Germinal center (tissue), 1 donor: ENCODE data around the gene GAB2.
"Not testable (repeated sequence)": the region's sequence is repeated elsewhere in the genome, so short reads cannot be mapped to it uniquely, and the experiment has no call there.

Experiments
- DNase-seq: peaks from one replicate; pipeline ENCODE4 v3.0.0; 2012; ENCODE audit warnings: mixed read lengths, low spot score

Gene GAB2

DNA sequence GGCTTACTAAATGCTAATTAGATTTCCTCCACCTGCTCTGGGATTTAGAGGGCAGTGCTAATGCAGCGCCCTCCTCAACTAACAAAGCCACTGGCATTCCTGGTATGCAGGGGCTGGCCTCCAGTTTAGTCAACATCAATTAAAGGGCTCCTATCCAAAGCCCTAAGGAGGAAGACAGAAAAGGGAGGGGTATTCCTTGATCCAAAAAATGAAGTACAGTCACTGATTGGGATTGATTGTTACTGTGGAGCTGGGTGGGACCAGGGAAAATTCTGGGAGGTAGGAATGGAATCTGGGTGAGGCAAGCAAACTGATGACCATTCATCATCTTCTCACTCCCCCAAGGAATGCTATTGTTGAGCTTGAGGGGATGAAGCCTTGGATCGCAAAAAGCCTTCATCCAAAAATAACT is 52.2 kb downstream of the GAB2 start:
- DNase-seq = no peak

- DNase-seq = no peak
These were observed 53.4 kb downstream of the GAB2 start for GRCh38 chr11:78364128-78364751.

DNA sequence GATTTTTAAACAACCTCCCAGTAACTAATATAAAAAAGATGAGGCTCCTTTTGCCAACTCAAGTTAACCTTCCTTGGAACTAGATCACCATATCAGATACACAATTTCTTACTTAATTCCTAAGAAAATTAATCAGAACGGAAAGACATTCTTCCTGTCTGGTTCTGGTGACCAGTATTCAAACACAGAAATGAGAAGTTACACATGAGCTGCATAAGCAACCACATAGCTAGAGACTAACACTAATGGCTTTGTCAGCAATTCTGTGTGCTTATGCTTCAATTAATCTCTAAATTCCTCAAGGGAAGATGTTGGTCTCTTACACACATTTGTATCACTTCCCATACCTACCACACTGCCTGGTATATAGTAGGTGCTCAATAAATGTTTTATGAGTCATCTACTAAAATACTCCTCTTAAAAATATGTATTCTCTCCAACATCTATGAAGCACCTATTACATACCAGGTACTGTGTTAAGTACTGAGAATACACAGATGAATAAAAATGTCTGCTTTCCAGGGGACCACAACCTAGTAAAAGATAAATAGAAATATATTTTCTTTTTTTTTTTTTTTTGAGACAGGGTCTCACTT is 54.5 kb downstream of the GAB2 start:
- no peak for DNase-seq

- no peak for DNase-seq
These were observed 56.4 kb downstream of the GAB2 start for GRCh38 chr11:78361228-78361627.

- DNase-seq = no peak
These were observed 57.7 kb downstream of the GAB2 start for GRCh38 chr11:78359921-78360320.

GRCh38 chr11:78357924-78358323 is 59.7 kb downstream of the GAB2 start:
- DNase-seq = not testable (repeated sequence)

GRCh38 chr11:78357425-78357824 is 60.2 kb downstream of the GAB2 start:
- not testable (repeated sequence) for DNase-seq

GRCh38 chr11:78355742-78356141 is 61.9 kb downstream of the GAB2 start:
- not testable (repeated sequence) for DNase-seq

- DNase-seq = no peak
These were observed 62.3 kb downstream of the GAB2 start for GRCh38 chr11:78355309-78355705.

- DNase-seq = no peak
These were observed 63.0 kb downstream of the GAB2 start for GRCh38 chr11:78354408-78355308.

DNA sequence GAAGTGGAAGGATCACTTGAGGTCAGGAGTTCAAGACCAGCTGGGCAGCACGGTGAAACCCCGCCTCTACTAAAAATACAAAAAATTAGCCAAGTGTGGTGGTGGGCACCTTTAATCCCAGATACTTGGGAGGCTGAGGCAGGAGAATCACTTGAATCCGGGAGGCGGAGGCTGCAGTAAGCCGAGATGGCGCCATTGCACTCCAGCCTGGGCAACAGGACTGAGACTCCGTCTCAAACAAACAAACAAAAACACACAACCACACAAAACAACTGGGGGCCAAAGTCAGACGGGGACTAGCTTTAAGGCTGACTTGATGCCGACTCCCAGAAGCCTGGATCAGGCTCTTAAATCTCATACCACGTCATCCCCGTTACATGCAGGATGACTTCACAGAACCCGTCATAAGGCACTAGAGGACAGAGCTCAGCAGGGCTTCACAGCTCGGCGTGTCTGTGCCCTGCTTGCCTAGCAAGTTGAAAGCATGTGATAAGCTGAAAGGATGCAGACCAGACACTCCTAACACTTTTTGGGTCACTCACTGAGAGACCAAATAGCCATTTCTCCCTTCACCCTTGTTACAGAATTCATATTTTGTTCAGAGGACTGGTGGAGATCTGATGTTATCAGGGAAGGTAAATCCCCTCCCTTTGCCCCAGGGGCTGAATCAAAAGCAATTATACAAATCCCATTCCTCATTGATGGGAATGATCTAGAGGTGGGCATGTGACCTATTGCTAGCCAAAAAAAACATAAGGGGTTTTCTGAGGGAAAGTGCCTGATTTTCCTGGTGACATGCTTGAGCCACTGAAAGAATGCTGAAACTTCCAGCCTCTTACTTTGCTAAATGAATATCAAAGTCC is 65.4 kb downstream of the GAB2 start:
- no peak for DNase-seq

DNA sequence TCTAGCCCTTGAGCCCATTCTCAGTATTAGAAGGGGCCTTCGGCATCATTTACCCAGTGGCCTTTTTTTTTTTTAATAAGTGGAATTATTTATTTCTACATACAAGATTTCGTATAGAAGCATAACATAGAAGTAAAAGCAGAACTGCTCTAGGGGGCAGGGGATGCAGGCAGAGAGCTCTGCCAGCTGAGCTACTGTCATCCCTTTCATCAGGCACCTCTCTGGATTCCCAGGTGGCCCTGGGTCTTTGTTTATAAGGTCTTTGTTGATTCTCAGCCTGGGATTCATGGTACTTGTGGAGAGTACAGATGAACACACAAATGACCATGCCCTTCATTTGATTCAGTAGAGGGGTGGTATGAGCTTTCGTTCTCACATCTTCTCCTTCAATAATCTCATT is 66.4 kb downstream of the GAB2 start:
- no peak for DNase-seq

DNA sequence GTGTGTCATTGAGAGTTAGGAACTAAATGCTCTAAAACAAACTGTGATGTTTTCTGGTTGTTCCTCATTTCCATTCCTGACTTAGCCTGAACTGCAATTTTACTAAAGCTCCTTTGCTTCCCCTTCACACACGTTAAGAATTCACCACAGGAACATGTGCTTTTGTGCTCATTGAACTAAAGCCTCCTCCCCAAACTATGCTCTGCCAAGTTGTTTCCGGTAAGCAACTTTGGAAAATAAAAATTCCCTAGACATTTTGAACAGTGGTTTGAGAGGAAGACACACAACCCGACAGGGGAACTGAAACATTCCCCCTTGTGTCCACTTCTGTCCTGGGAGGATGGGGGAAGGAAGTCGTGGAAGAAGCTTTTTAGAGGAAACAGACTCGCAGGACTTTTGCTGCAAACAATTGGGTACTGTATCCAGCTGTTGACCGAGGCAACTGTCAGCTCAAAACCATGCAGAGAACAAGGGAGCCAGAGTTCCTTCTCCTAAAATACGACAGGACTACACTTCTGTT is 66.9 kb downstream of the GAB2 start:
- no peak for DNase-seq

DNA sequence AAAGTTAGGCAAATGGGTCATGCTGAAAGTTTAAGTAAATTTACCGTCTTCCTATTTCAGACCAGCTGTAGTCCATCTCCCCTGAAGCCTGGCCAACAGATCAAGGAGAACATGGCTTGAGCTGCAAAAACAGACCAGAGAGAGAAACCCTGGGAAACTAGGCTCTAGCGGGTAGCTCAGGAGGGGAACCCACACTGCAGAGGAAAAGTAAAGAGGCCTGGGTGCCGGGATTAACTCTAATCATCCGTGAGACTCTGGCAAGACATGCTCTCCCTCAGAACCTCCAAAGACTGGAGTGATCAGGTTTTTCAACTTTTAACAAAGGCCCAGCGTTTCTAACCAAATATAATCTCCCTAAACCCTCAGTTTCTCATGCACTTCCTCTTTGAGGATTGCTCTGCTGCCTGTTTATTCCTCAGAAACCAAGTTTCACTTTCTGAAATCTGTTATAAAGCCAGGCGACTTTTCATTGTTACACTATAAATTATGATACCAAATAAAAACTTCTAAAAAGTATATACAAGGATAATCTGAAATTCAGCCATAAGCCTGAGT is 67.5 kb downstream of the GAB2 start:
- DNase-seq = no peak

- no peak for DNase-seq
These were observed 68.0 kb downstream of the GAB2 start for GRCh38 chr11:78349624-78350023.

- no peak for DNase-seq
These were observed 68.5 kb downstream of the GAB2 start for GRCh38 chr11:78349114-78349513.

DNA sequence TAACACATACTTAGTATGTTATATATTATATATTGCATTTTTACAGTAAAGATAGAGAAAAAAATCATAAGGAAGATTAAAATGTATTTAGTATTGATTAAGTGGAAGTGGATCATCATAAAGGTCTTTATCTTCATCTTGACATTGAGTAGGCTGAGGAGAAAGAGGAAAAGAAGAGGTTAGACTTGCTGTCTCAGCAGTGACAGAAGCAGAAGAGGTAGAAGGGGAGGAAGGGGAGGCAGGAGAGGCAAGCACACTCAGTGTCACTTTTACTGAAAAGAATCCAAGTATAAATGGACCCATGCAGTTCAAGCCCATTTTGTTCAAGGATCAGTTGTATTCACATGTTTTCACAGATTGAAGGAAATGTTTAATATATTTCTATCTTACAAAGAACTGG is 69.7 kb downstream of the GAB2 start:
- no peak for DNase-seq

- no peak for DNase-seq
These were observed 70.8 kb downstream of the GAB2 start for GRCh38 chr11:78346799-78347198.

- no peak for DNase-seq
These were observed 72.2 kb downstream of the GAB2 start for GRCh38 chr11:78345450-78345849.

GRCh38 chr11:78344676-78345075 is 72.9 kb downstream of the GAB2 start:
- DNase-seq = no peak

DNA sequence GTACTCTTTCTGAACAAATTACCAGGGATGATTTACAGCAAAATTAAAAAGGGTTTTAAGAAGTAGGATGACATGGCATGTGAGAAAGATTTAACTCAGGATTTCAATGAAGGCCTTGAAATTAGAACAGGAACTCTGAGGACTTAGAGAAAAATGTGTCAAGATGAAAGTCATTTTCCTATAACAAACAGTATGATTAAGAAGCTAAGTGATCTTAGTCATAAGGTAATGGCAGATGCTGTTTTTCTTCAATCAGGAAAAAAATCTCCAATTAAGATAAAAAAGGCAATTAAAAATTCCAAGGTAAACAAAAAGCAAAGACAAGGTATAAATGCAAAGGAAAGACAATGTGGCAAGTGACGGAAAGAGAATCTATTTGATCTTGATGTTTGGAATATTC is 73.5 kb downstream of the GAB2 start:
- no peak for DNase-seq

GRCh38 chr11:78343303-78343702 is 74.3 kb downstream of the GAB2 start:
- no peak for DNase-seq
